Measurements from ENCODE around the gene NBEAL1. TPM values are rescaled to one million over a fixed set of nuclear protein-coding genes. Genes with fewer than 3 reads are reported as not detected.
"Not testable (repeated sequence)": the region's sequence is repeated elsewhere in the genome, so short reads cannot be mapped to it uniquely, and the experiment has no call there.

NBEAL1 gene
- polyA plus RNA-seq, 1 donor, result 5.1 TPM

DNA sequence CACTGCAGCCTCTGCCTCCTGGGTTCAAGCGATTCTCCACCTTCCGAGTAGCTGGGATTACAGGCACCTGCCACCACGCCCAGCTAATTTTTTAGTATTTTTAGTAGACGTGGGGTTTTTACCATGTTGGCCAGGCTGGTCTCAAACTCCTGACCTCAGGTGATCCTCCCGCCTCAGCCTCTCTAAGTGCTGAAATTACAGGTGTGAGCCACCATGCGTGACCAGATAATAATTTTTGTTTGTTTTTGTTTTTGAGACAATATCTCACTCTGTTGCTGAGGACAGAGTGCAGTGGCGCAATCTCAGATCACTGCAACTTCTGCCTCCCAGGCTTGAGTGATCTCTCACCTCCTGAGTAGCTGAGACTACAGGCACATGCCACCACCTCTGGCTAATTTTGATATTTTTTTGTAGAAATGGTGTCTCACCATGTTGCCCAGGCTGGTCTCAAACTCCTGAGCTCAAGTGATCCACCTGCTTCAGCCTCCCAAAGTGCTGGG, 100.6 kb downstream of the NBEAL1 start:
- DNase-seq, result not testable (repeated sequence)

DNA sequence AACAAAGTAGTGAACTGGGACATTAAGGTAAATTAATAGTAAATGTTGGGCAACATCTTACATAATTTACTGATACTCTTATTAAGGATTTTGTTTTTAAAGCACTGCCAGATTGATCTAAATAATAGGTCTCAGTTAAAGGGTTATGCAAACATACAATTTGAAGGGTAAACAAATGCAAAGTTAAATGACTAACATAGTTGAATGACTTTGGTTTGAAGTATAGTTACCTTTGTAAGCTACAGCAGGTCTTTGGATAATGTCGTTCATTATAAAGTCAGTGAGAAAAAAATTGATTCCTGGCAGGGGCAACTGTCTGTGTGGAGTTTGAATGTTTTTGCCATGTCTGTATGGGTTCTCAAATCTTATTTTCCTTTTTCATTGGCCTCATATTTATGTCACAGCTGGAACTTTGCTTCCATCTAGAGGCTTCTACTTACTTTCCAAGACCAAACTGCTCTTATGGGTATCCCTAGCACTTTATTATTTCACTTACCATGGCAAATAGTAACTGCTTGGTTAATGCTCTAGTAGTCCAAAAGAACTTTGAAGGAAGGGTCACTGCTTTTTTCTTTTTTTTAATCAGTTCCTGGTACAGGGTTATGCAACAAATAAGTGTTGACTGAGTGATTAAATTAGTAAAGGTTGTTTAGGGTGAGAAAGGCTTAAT, 107.8 kb downstream of the NBEAL1 start:
- peak; percentile 36 for DNase-seq

DNA sequence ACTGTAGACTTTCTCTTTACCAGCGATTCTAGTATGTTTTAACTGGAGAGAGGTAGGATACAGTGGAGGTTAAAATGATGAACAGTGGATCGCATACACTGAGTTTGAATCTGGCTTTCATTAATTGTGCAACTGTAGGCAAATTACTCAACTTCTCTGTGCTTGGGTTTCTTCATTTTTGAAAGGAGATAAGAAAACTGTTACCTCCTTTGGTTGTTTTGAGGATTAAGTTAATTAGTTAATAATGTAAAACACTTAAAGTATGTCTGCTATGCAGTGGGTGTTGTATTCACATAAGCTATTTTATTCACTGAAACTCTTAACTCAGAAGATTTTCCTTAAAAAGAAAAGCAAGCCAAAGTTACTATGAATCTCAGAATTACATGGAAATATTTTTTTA, 112.3 kb downstream of the NBEAL1 start:
- DNase-seq, result no peak

DNA sequence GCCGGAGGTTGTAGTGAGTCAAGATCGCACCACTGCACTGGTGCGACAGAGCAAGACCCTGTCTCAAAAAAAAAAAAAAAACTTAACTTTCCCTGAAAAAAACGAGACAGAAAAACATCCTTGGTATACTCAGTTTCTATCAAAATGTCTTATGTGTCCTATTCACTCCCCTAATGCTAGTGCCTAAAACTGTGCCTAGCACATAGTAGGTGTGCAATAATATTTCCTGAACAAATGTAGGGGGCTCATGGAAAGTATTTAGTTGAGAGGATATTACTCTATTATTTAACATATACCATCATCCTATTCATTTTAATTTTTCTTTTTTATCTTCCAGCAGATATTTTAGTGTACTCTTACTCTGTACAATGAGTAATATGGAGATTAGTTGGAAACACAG, 120.4 kb downstream of the NBEAL1 start:
- DNase-seq, result no peak

DNA sequence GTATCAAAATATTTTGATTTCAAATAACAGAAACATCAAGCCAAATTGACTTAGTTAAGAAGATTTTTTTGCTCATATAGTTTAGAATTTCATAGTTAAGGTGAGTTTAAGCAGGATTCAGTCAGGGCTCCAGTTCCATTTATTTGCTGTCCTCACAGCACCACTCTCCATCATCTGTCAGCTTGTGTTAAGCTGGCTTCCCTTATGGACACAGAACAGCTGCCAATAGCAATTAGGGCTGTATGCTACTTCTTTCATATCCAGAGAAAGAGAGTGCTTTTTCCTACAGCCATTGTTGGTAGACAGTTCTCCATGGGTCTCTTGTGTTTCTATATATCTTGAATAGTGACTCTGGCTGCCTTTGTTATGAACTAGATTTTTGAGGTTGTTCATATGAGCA, 128.7 kb downstream of the NBEAL1 start:
- DNase-seq, result no peak

DNA sequence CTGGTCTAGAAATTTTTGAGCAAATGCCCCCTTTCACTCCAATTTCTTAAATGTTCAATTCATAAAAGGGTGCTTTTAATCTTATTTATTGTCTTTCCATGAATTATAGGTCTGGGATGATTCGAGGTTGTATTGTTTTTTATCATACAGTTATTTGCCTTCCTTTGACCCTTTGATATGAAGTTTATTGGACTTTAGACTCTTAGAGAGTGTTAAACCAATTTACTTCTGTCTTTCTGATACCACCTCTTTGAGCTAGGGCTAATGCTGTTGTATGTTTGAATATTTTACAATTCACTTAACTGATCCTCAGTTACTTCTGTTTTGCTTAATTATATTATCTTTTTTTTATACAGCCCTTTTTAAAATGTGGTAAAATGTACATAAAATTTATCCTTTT, 134.5 kb downstream of the NBEAL1 start:
- DNase-seq, result no peak

DNA sequence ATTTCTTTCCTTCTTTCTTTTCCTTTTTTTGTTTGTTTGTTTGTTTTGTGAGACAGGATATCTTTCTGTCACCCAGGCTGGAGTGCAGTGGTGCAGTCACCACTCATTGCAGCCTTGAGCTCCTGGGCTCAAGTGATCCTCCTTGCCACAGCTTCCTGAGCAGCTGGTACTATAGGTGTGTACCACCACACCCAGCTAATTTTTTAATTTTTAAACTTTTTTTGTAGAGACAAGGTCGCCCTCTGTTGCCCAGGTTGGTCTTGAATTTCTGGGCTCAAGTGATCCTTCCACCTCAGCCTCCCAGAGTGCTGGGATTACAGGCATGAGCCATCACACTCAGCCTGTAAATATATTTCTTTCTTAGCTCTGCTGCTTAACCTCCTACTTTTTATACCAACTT, 140.7 kb downstream of the NBEAL1 start:
- DNase-seq, result no peak

DNA sequence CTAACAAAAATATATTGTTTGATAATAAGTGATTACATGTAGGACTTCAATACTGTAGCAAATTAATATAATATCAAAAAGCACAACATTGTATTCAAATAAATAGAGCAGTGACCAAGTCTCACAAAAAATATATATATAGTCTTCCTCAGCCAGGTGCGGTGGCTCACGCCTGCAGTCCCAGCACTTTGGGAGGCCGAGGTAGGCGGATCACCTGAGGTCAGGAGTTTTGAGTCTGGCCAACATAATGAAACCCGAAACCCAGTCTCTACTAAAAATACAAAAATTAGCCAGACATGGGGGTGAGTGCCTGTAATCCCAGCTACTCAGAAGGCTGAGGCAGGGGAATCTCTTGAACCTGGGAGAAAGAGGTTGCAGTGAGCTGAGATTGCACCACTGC, 148.0 kb downstream of the NBEAL1 start:
- not testable (repeated sequence) for DNase-seq

DNA sequence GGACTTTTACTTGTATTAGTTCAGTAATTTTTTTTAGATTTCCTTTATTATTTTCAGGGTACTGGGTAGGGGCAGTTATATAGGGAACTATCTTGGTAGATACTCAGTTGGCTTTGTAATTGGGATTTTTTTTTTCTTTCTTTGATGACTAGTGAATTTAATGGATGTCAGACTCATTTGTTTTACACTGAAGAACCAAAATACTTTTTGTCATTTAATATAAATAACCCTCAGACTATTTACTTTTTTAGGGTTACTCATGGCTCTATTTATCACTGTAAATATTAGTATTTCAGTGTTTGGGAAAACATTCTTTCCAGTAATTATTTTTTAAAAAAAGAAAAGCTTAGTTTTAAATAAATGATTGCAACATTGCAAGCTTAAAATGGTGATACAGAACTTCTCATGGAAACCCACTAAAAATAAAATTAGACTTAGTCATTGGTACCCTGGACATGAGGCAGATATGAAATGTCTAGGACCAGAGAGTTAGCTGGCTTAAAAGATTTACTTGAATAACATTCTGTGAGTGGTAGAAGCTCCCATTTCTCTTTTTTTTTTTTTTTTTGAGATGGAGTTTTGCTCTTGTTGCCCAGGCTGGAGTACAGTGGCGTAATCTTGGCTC, 149.7 kb downstream of the NBEAL1 start:
- no peak for DNase-seq

DNA sequence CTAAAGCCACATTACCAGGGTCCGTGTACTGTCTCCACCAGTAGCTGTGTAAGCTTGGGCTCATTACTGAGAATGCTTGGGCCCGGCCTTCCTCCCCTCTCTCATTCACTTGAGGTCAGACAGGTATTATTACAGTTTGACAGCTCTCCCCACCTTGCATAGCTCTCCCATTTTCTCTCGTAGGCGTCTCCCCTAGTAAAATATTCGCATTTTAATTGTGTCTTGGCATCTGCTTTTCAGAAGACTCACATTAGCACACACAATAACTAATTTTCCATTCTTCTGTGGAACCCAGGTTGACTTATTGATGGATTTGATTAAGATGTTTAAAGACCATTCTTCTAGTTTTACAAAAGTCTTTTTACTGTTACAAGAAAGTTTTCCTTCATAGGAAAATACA, 153.1 kb downstream of the NBEAL1 start:
- no peak for DNase-seq

DNA sequence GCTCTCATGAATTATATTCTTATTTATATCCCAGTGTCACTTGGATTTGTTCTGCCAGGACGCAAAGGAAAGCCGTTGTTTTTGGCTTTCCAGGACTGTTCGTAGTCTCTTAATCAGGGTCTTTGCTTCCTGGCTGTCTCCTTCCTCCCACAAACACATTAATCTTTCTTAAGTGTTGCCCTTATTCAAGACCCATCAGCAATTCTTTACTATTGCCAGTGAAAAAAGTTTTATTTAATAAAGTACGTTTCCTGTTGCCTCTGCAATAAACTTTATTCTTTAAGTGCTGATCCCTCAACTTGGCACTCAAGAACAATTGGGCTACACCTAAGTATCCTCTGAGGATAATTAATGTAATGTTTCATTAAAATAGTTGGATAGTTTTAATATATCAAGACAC, 155.8 kb downstream of the NBEAL1 start:
- DNase-seq, result no peak

DNA sequence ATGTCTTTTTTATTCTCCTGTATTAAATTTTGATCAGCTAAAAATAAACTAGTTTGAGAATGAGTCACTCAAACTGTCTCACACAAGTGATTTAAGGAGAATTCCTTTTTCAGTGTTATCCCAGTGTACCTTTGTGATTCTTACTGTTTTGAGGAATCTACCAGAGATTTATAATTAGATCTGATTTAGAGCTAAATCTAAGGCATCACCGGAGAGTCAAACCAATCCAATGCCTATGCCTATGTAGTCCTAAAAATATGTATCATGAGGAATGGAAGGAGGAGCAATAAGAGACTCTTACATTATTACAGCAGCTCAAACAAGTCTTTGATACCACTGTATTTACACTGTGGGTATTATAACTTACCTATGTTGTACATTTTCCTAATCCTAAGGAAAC, 160.7 kb downstream of the NBEAL1 start:
- no peak for DNase-seq

DNA sequence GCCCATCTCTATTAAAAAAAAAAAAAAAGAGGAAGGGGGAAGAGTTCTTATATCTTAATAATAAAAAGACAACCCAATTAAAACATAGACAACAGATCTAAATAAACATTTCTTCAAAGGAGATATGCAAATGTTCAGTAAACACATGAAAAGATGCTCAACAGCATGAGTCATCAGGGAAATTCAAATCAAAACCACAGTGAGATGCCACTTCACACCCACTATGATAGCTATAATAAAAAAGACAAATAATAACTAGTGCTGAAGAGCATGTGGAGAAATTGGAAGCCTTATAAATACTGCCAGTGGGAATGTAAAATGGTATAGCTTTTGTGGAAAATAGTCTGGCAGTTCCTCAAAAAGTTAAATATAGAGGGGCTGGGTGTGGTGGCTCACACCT, 162.7 kb downstream of the NBEAL1 start:
- no peak for DNase-seq

DNA sequence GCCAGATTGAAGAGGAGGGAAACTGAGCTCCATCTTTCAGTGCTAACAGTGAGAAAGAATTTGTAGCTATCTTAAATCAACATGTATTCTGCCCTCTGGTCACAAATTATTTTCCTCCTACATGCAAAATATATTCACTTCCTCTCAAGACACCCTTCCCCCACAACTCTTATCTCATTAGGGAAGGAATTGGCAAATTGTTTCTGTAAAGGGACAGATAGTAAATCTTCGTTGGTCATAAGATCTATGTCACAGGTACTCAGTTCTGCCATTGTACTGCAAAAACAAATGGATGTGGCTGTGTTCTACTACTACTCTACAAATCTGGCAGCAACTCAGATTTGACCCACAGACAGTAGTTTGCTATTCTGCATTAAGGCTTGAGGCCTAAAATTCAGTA, 171.2 kb downstream of the NBEAL1 start:
- DNase-seq, result no peak

DNA sequence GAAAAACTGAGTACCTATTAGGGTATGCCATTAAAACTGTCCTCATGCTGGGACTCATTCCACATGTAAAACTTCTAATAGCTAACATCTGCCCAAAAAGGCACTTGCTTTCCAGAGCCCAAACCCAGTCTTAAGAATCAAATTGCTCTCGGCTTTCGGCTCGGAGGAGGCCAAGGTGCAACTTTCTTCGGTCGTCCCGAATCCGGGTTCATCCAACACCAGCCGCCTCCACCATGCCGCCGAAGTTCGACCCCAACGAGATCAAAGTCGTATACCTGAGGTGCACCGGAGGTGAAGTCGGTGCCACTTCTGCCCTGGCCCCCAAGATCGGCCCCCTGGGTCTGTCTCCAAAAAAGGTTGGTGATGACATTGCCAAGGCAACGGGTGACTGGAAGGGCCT, 175.9 kb downstream of the NBEAL1 start:
- DNase-seq, result not testable (repeated sequence)

DNA sequence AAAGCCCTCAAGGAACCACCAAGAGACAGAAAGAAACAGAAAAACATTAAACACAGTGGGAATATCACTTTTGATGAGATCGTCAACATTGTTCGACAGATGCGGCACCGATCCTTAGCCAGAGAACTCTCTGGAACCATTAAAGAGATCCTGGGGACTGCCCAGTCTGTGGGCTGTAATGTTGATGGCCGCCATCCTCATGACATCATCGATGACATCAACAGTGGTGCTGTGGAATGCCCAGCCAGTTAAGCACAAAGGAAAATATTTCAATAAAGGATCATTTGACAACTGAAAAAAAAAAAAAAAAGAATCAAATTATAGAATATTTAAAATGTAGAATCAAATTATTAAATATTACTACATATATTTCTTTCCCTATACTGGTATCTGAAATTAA, 176.4 kb downstream of the NBEAL1 start:
- not testable (repeated sequence) for DNase-seq

DNA sequence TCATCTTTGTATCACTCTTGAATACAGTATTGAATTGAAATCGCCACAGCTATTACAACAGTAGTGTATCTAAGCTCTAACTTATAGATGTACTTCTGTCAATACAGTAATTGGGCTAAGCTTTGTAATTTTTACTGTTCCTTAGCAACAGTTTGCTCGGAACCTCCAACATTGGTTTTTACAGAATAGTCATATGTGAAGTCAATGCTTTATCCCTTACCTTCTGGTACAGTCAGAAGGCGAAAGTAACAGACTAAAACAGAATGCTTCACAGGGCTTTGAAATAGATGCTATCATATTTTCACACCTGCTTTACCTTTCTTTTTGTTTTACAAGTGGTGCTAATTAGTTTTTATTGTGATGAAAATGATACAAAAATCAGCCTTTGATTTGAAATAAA, 177.3 kb downstream of the NBEAL1 start:
- no peak for DNase-seq

DNA sequence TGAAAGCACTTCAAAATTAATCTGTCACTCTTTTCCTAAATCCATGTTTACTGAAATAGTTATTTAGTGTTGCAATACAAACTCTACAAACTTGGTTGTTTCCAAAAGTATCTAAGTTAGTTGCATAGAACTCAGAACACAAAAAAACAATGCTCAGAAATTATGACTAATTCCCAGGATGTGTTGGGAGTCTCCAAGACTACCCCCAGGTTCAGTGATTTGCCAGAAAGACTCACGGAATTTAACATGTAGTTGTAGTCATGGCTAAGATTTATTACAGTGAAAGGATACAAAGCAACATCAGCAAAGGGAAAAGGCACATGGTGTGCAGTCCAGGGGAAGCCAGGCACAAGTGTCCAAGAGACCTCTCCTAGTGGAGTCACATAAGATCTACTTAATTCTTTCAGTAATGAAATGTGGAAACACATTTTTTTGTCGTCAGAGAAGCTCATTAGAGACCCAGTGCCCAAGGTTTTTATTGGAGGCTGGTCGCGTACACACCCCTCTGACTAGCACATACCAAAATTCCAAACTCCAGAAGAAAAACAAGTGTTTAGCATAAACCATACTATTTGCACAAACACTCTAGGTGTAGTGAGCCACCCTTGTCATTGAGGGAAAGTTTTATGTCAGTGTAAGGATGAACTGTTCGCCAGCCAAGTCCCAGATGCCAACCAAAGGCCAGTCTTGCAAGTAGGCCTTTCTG, 180.8 kb downstream of the NBEAL1 start:
- no peak for DNase-seq

DNA sequence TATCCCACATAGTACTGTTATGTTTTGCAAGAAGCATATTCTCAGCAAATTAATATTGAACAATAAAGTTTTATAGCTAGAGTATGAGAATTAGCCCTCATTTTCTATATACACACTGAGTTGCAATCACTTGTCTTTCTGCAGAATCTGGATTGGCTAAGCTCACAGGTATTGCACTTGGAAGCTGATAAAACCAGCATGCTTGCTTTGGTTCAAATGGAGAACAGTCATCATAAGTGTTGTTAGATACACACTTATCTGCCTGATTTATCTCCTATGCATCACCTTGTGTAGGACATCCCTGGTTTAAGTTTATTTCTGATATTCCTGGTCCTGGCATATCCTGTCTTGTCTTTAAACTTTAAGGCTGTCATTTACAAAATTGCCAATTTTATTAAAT, 186.2 kb downstream of the NBEAL1 start:
- no peak for DNase-seq

DNA sequence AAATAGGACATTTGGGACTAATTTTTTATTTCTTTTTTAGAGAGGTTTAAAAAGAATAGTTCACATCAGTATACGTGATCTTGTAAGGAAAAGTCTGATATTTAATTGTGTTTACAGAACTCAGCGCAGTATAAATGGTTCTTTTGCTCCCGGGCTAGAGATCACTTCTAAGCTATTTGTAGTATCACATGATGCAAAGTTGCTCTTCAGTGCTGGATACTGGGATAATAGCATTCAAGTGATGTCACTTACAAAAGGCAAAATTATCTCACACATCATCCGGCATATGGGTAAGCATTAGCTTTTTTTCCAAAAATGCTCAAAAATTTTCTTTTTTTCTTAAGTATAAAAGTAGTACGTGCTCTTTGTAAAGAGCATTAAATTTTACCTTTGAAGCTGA, 186.8 kb downstream of the NBEAL1 start:
- no peak for DNase-seq

DNA sequence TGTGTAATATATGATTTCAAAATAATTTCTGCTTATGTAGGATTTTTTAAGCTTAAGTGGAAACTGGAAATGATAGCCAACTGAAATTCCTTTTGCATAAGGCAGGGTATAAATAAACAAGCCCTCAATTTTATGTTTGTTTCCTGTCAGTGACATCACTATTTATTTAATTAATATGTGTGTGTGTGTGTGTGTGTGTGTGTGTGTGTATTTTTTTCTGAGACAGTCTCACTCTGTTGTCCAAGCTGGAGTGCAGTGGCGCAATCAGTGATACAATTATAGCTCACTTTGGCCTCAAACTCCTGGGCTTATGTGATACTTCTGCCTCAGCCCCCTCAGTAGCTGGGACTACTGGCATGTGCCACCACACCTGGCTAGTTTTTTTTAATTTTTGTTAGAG, 194.9 kb downstream of the NBEAL1 start:
- no peak for DNase-seq

DNA sequence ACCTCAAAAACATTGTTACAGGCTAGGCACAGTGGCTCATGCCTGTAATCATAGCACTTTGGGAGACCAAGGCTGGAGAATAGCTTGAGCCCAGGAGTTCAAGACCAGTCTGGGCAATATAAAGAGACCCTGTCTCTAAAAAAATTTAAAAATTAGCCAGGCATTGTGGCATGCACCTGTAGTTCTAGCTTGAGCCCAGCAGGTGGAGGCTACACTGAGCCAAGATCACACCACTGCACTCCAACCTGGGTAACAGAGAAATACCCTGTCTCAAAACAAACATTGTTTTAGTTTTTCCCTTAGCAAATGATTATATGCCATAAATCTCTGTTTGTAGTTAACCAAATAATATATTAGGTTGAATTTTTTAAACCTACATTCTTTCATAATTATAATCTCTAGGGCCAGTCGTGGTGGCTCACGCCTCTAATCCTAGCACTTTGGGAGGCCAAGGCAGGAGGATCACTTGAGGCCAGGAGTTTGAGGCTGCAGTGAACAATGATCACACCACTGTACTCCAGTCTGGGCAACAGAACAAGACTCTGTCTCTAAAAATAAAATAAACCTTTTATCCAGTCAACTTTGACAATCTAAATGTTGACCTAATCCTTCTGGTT, 210.9 kb downstream of the NBEAL1 start:
- no peak for DNase-seq

DNA sequence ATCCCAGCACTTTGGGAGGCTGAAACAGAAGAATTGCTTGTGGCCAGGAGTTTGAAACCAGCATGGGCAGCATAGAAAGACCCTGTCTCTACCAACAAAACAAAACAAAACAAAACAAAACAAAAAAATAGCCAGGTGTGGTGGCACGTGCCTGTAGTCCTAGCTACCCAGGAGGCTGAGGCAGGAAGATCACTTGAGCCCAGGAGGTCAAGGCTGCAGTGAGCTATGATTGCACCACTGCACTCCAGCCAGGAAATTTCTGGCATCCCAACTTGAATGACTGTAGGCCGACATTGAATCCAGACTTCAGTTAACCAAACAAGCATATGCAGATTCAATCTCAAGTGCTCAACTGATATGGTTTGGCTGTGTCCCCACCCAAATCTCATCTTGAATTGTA, 215.0 kb downstream of the NBEAL1 start:
- not testable (repeated sequence) for DNase-seq
